OCI-LY3 (cell line): ENCODE data around the gene SFI1.

ENCODE experiments used
- H2AFZ ChIP-seq: fragments of 200-600, 300-600 bp; shearing (Covaris generic); 2 replicates; pipeline ENCODE4 v1.6.0; 2014; ENCODE audit warnings: antibody characterized with exemption, low read depth, low read length
- H3K27ac ChIP-seq: fragments of 200-600, 300-600 bp; sonication (generic); 2 replicates; pipeline ENCODE4 v1.5.1; 2014; ENCODE audit warnings: mild to moderate bottlenecking, low read length, moderate library complexity, mixed read lengths
- H3K27me3 ChIP-seq: fragments of 200-600, 300-600 bp; sonication (generic); 2 replicates; pipeline ENCODE4 v1.6.1; 2014; ENCODE audit warnings: low read depth, low read length, mixed read lengths
- H3K36me3 ChIP-seq: fragments of 200-600, 300-600 bp; sonication (generic); replicated peaks from 2 replicates; pipeline ENCODE3; 2014; ENCODE audit warnings: low read depth, low read length, mixed read lengths
- H3K4me1 ChIP-seq: fragments of 300-600, 200-600 bp; sonication (generic); 2 replicates; pipeline ENCODE4 v1.6.1; 2014; ENCODE audit warnings: low read length, mixed read lengths
- H3K4me2 ChIP-seq: fragments of 200-600, 300-600 bp; sonication (generic); 2 replicates; pipeline ENCODE4 v1.6.1; 2014; ENCODE audit warnings: low read length, mixed read lengths
- H3K4me3 ChIP-seq: fragments of 300-600, 200-600 bp; sonication (generic); 2 replicates; pipeline ENCODE4 v1.5.1; 2014; ENCODE audit warnings: antibody characterized with exemption, mild to moderate bottlenecking, low read length, moderate library complexity
- H3K79me2 ChIP-seq: fragments of 300-600, 200-600 bp; shearing (Covaris generic); 2 replicates; pipeline ENCODE4 v1.6.1; 2014; ENCODE audit warnings: mild to moderate bottlenecking, low read length, mixed read lengths
- H3K9ac ChIP-seq: fragments of 300-600, 200-600 bp; shearing (Covaris generic); 2 replicates; pipeline ENCODE4 v1.6.0; 2014; ENCODE audit warnings: mild to moderate bottlenecking, low read length, moderate library complexity
- H3K9me3 ChIP-seq: fragments of 200-600, 300-600 bp; shearing (Covaris generic); 2 replicates; pipeline ENCODE4 v1.6.1; 2014; ENCODE audit warnings: low read length, mixed read lengths; ENCODE audit not compliant: insufficient read depth
- H4K20me1 ChIP-seq: fragments of 200-600, 300-600 bp; sonication (generic); 2 replicates; pipeline ENCODE4 v1.6.1; 2016; ENCODE audit warnings: low read length, mixed read lengths; ENCODE audit not compliant: insufficient read depth
- CTCF ChIP-seq: fragments of 200-600, 300-600 bp; sonication (generic); IDR thresholded peaks from 2 replicates; pipeline ENCODE4 v1.5.1; 2014; ENCODE audit warnings: antibody characterized with exemption, low read length, low read depth
- EZH2phosphoT487 ChIP-seq: fragments of 200-600 bp; shearing (Covaris generic); IDR thresholded peaks from 2 replicates; pipeline ENCODE4 v1.6.1; 2018; ENCODE audit warnings: antibody characterized with exemption, mixed run types, low read depth

Gene SFI1

GRCh38 chr22:31619611-31620300, 123.4 kb downstream of the SFI1 start:
- no peaks in the 10 kb centered on the region for H3K27me3 ChIP-seq
- H3K9ac ChIP-seq: no peak overlapping the region
- H3K9me3 ChIP-seq: no peaks in the 10 kb centered on the region
- no peak overlapping the region for H3K4me2 ChIP-seq
- H3K4me1 ChIP-seq: peaks cover 41% of the 10 kb centered on the region
- peaks cover 49% of the 10 kb centered on the region for H3K36me3 ChIP-seq
- TF ChIP-seq EZH2phosphoT487: no peak
- no peak for TF ChIP-seq CTCF
- H2AFZ ChIP-seq: no peak overlapping the region
- no peak overlapping the region for H3K27ac ChIP-seq
- H3K79me2 ChIP-seq: peaks cover 28% of the 10 kb centered on the region
- H4K20me1 ChIP-seq: peaks cover 57% of the 10 kb centered on the region
- H3K4me3 ChIP-seq: no peak overlapping the region

GRCh38 chr22:31620756-31621480, 124.6 kb downstream of the SFI1 start:
- no peak for TF ChIP-seq EZH2phosphoT487
- no peak for TF ChIP-seq CTCF
- H2AFZ ChIP-seq: no peak overlapping the region
- H3K79me2 ChIP-seq: peaks cover 39% of the 10 kb centered on the region
- H3K9ac ChIP-seq: no peak overlapping the region
- H3K4me3 ChIP-seq: no peak overlapping the region
- H3K4me2 ChIP-seq: no peak overlapping the region
- no peak overlapping the region for H3K27ac ChIP-seq
- H4K20me1 ChIP-seq: peaks cover 64% of the 10 kb centered on the region
- no peaks in the 10 kb centered on the region for H3K9me3 ChIP-seq
- H3K36me3 ChIP-seq: peaks cover 44% of the 10 kb centered on the region
- H3K27me3 ChIP-seq: no peaks in the 10 kb centered on the region
- H3K4me1 ChIP-seq: peaks cover 32% of the 10 kb centered on the region

- H3K4me3 ChIP-seq: no peak overlapping the region
- peaks cover 66% of the 10 kb centered on the region for H4K20me1 ChIP-seq
- no peaks in the 10 kb centered on the region for H3K9me3 ChIP-seq
- H3K27ac ChIP-seq: no peak overlapping the region
- H3K27me3 ChIP-seq: no peaks in the 10 kb centered on the region
- H3K4me1 ChIP-seq: peaks cover 25% of the 10 kb centered on the region
- no peak overlapping the region for H3K4me2 ChIP-seq
- TF ChIP-seq CTCF (no peak), EZH2phosphoT487 (no peak)
- peaks cover 43% of the 10 kb centered on the region for H3K36me3 ChIP-seq
- H3K9ac ChIP-seq: no peak overlapping the region
- no peak overlapping the region for H2AFZ ChIP-seq
- peaks cover 46% of the 10 kb centered on the region for H3K79me2 ChIP-seq
These were observed 125.3 kb downstream of the SFI1 start for GRCh38 chr22:31621507-31622124.

DNA sequence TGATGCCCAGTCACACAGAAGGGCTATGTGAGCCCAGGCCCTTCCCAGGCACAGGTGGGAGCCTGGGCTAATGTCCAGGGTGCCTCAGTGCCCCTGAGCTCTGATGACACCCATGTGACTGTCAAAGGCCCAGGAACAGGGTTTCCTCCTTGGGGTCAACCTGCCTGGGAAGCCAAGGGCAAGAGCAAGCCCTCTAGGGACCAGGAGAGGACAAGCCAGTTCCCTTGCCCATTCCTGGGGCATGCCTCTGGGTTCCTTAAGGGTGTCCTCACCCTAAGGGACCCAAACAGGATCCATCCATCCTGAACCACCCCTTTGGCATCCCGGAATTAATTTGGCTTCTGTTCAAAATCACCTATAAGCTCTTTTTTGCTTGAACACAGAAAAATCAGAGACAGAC, 126.6 kb downstream of the SFI1 start:
- TF ChIP-seq EZH2phosphoT487 (no peak), CTCF (no peak)
- no peak overlapping the region for H3K27ac ChIP-seq
- H3K27me3 ChIP-seq: no peaks in the 10 kb centered on the region
- H3K9ac ChIP-seq: no peak overlapping the region
- no peak overlapping the region for H3K4me3 ChIP-seq
- H2AFZ ChIP-seq: no peak overlapping the region
- no peak overlapping the region for H3K4me2 ChIP-seq
- H3K36me3 ChIP-seq: peaks cover 32% of the 10 kb centered on the region
- no peaks in the 10 kb centered on the region for H3K9me3 ChIP-seq
- peaks cover 11% of the 10 kb centered on the region for H3K4me1 ChIP-seq
- H4K20me1 ChIP-seq: peaks cover 67% of the 10 kb centered on the region
- peaks cover 60% of the 10 kb centered on the region for H3K79me2 ChIP-seq
